Measurements from ENCODE around the gene FMNL2.

GRCh38 chr2:152513681-152514080 is 178.7 kb downstream of the FMNL2 start:
- no peak for TF ChIP-seq POLR2A (IDR thresholded peaks at IDR 0.05)
- TF ChIP-seq CTCF (IDR thresholded peaks at IDR 0.05 in 4 of 5, conservative IDR thresholded peaks at IDR 0.05 in 1 of 5) = no peak

All from gastrocnemius medialis (tissue), 4 donors.